Measurements from ENCODE around the gene NUDT8.

NUDT8 gene

DNA sequence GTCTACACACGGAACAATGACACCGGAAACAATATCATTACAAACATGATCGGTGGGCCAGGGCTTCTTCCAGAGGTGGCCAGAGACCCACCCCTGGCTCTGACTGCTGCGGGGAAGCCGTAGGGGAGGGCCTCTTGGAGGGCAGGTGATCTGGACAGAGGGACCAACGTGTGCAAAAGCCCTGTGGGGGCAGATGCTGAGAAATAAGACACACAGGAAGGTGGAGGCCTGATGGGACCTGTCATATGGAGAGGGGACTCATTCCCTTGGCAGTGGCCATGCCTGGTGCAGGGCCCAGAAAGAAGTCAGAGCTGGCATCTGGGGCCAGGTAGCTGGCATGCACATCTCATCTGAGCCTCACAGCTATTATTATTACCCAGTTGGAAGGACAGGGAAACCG, 43.6 kb upstream of the NUDT8 start:
- TF ChIP-seq, protein P1, sequence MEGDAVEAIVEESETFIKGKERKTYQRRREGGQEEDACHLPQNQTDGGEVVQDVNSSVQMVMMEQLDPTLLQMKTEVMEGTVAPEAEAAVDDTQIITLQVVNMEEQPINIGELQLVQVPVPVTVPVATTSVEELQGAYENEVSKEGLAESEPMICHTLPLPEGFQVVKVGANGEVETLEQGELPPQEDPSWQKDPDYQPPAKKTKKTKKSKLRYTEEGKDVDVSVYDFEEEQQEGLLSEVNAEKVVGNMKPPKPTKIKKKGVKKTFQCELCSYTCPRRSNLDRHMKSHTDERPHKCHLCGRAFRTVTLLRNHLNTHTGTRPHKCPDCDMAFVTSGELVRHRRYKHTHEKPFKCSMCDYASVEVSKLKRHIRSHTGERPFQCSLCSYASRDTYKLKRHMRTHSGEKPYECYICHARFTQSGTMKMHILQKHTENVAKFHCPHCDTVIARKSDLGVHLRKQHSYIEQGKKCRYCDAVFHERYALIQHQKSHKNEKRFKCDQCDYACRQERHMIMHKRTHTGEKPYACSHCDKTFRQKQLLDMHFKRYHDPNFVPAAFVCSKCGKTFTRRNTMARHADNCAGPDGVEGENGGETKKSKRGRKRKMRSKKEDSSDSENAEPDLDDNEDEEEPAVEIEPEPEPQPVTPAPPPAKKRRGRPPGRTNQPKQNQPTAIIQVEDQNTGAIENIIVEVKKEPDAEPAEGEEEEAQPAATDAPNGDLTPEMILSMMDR (conservative IDR thresholded peaks at IDR 0.05; ENCODE audit: low read depth, low read length): no peak
- H2AFZ ChIP-seq (ENCODE audit: low read depth): no peak overlapping the region
- H3K4me2 ChIP-seq: no peak overlapping the region
- H3K79me2 ChIP-seq (ENCODE audit: insufficient read depth, low read depth): no peaks in the 10 kb centered on the region
- no peak overlapping the region for H3K4me3 ChIP-seq (IDR thresholded peaks at IDR 0.05; ENCODE audit: insufficient read depth, low read depth, low read length)
- H3K9ac ChIP-seq: no peak overlapping the region
- no peaks in the 10 kb centered on the region for H3K36me3 ChIP-seq (ENCODE audit: insufficient read depth)
- H4K20me1 ChIP-seq (ENCODE audit: insufficient read depth): no peaks in the 10 kb centered on the region
- no peaks in the 10 kb centered on the region for H3K27me3 ChIP-seq (ENCODE audit: insufficient read depth, low read depth)
- H3K4me1 ChIP-seq (ENCODE audit: low read depth, poor library complexity, severe bottlenecking): no peaks in the 10 kb centered on the region
- no peak overlapping the region for H3K27ac ChIP-seq

DNA sequence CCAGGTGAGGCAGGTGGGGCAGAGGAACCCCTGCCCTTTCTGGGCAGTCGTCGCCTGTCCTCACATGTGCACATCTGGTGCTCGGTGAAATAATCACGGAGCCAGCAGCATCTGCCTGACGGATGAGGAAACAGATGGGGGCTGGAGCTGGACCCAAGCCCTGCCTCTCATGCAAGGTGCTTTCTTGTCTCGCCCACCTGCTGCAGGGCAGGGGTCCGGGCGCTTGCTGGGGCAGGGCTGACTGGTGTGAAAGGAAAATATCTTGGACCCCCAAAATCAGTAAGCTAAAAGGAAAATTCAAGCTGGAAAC, 41.4 kb upstream of the NUDT8 start:
- H3K4me3 ChIP-seq (IDR thresholded peaks at IDR 0.05; ENCODE audit: insufficient read depth, low read depth, low read length): no peak overlapping the region
- H3K4me2 ChIP-seq: no peak overlapping the region
- no peaks in the 10 kb centered on the region for H3K36me3 ChIP-seq (ENCODE audit: insufficient read depth)
- TF ChIP-seq, protein P1 (conservative IDR thresholded peaks at IDR 0.05; ENCODE audit: low read depth, low read length): no peak
- no peaks in the 10 kb centered on the region for H4K20me1 ChIP-seq (ENCODE audit: insufficient read depth)
- H3K79me2 ChIP-seq (ENCODE audit: insufficient read depth, low read depth): no peaks in the 10 kb centered on the region
- no peak overlapping the region for H2AFZ ChIP-seq (ENCODE audit: low read depth)
- H3K27ac ChIP-seq: no peak overlapping the region
- no peaks in the 10 kb centered on the region for H3K4me1 ChIP-seq (ENCODE audit: low read depth, poor library complexity, severe bottlenecking)
- H3K27me3 ChIP-seq (ENCODE audit: insufficient read depth, low read depth): no peaks in the 10 kb centered on the region; the same call in 1 of the 2 replicates
- no peak overlapping the region for H3K9ac ChIP-seq

DNA sequence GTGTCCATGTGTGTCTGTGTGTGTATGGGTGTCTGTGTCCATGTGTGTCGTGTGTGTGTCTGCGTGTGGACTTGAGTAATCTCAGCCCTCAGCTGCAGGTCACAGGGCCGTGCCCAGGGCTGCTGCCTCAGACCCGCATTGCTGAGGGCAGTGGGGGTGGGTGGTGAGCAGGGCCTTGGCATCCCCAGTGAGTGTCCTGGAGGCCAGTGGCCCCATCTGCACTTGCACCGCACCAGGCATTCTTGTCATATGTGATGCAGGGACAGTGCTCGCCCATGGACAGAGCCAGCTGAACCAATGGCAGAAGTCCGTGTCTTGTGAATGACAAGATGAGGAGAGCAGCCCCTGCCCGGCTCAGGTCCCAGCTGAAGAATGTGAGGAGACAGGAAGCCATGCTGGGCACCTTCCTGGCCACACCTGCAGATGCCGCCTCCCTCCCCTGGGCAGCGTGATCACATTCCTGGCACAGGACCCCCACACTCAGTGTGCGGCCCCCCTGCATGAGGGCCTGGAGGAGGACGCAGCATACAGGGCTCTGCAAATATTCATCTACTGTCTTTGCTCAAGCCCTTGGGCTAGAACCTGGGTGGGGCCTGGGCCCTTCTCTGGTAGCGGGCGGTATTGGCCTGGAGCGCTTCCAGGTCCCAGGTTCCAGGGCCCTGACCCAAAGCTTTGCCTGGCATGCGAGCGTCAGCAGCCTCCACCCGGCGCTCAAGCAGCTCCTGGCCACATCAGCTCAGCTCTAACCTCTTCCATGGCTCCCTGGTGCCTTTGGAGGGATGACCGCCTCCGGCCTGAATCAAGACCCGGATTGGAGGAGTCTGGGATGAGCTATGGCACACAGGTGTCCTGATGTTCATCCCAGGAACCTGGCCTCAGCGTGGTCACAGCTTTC, 40.8 kb upstream of the NUDT8 start:
- Histone ChIP-seq H3K4me3 (IDR thresholded peaks at IDR 0.05; ENCODE audit: insufficient read depth, low read depth, low read length) (no peak overlapping the region), H3K27me3 (ENCODE audit: insufficient read depth, low read depth) (no peaks in the 10 kb centered on the region; the same call in 1 of the 2 replicates), H3K27ac (no peak overlapping the region), H3K4me1 (ENCODE audit: low read depth, poor library complexity, severe bottlenecking) (no peaks in the 10 kb centered on the region), H3K9ac (no peak overlapping the region), H3K79me2 (ENCODE audit: insufficient read depth, low read depth) (no peaks in the 10 kb centered on the region), H2AFZ (ENCODE audit: low read depth) (no peak overlapping the region), H4K20me1 (ENCODE audit: insufficient read depth) (no peaks in the 10 kb centered on the region), H3K36me3 (ENCODE audit: insufficient read depth) (no peaks in the 10 kb centered on the region), H3K4me2 (no peak overlapping the region)
- TF ChIP-seq, protein P1 (conservative IDR thresholded peaks at IDR 0.05; ENCODE audit: low read depth, low read length): no peak

DNA sequence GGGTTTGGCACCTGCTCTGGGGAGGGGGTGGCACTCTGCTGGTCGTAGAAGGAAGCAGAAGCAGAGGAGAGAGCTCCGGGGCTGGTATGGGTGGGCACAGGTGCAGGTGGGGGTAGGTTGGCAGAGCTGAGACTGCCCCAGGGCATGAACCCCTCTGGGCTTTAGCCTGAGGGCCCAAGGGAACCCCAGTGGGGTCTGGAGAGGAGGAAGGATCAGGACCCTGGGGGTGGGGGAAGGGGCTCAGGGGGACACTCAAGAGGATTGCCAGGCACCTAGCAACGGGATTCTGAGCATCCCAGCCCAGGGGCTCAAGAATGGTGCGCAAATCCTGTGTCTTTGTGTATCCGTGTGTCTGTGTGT, 38.4 kb upstream of the NUDT8 start:
- H3K4me3 ChIP-seq (IDR thresholded peaks at IDR 0.05; ENCODE audit: insufficient read depth, low read depth, low read length): no peak overlapping the region
- H3K4me1 ChIP-seq (ENCODE audit: low read depth, poor library complexity, severe bottlenecking): no peaks in the 10 kb centered on the region
- no peaks in the 10 kb centered on the region for H3K79me2 ChIP-seq (ENCODE audit: insufficient read depth, low read depth)
- H3K36me3 ChIP-seq (ENCODE audit: insufficient read depth): no peaks in the 10 kb centered on the region
- H4K20me1 ChIP-seq (ENCODE audit: insufficient read depth): no peaks in the 10 kb centered on the region
- H2AFZ ChIP-seq (ENCODE audit: low read depth): no peak overlapping the region
- H3K27me3 ChIP-seq (ENCODE audit: insufficient read depth, low read depth): no peaks in the 10 kb centered on the region; the same call in 1 of the 2 replicates
- no peak overlapping the region for H3K9ac ChIP-seq
- no peak overlapping the region for H3K27ac ChIP-seq
- no peak overlapping the region for H3K4me2 ChIP-seq
- TF ChIP-seq, protein P1 (conservative IDR thresholded peaks at IDR 0.05; ENCODE audit: low read depth, low read length): no peak
